ENCODE results near the gene SRXN1.
"Not testable (repeated sequence)": the region's sequence is repeated elsewhere in the genome, so short reads cannot be mapped to it uniquely, and the experiment has no call there.

Gene SRXN1

GRCh38 chr20:653590-654416 is 803 bp upstream of the SRXN1 start:
- no peak for DNase-seq

DNA sequence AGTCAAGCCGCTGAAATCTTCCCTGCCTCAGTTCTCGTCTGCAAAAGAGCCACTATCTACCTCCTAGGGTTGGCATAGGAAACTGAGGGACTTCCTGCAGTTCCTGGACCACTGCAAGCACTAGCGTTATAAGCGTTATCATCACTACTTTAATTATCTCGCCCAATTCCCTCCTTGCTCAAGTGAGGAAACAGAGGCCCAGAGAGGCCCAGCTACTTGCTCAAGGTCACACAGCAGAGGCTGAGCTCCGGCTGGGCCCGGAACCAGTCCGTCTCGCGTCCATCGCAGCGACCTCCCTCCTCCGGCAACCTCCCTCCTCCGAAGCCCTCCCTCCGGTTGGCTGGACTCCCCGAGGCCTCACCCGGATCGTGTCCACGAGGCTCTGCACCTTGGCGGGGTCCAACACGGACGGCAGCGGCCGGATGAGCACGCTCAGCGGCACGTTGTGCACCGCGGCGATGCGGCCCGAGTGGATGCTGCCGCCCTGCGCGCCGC is 338 bp downstream of the SRXN1 start:
- DNase-seq: peak in 1 of 2 donors; percentile 44

DNA sequence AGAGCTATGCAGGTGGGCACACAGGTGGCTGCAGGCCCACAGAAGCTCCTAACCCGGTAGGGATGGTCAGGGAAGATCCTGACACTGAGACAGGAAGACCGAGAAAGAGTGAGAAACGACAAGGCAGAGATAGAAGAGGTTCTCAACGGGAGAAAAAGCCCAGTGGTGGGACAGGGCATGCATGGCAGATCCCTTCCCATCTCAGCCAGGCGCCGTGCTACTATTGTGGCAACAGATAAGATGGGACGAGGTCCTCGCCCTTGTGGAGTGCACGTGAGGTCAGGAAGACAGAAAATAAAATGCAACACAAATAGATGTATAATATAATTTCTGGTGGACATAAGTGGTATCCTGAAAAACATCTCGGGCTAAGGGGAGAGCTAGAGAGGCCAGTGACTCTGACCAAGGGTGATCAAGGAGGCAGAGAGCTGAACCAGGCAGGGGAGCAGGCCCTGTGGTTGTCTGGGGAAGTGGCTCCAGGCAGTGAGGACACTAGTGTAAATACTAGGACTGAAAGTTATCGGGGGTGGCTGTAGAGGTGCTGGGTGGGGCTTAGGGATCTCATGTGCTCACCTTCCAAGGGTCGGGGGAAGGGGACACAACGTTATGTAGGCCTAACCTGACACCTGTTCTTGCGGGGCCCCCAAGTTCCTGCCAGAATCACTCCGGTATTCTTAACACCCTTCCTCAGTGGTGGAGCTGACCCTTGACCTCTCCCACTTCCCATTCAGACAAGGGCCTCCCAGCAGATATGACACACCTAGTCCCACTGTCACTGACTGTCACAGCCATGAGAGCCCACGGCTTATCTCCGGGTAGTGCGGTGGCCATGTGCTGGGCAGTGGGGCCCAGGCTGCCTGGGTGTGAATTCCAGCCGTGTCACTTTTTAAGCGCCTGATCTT is 1.0 kb downstream of the SRXN1 start:
- no peak for DNase-seq

GRCh38 chr20:650954-651353 is 2.0 kb downstream of the SRXN1 start:
- DNase-seq: no peak

- no peak for DNase-seq
These were observed 2.7 kb downstream of the SRXN1 start for GRCh38 chr20:650281-650680.

DNA sequence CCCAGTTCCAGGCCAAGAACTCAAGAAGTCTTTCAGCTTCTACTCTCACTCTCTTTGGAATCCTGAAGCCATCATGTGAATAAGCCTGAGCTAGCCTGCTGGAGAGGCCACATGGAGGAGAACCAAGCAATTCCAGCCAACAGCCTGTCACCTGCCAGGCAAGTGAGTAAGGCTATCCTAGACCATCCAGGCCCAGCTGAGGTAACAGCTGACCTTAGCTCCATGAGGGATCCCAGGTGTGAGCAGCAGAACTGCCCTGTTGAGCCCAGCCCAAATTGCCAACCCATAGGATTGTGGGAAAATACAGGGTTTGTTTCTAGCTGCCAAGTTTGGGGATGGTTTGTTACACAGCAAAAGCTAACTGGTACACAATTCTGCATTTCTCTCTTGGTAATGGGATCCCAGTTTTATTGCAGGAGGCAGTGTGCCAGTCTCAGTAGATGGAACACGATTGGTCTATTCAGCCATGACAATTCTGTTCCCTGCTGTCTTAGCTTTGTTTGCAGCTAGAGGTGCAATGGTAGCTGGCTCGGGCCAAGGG is 5.5 kb downstream of the SRXN1 start:
- DNase-seq: no peak

GRCh38 chr20:646868-647233 is 6.1 kb downstream of the SRXN1 start:
- DNase-seq: no peak

GRCh38 chr20:646107-646867 is 6.7 kb downstream of the SRXN1 start:
- DNase-seq: no peak

GRCh38 chr20:645318-646106 is 7.5 kb downstream of the SRXN1 start:
- DNase-seq: peak; percentile 19 to 48

GRCh38 chr20:644692-645317 is 8.2 kb downstream of the SRXN1 start:
- DNase-seq: no peak

GRCh38 chr20:642398-643174 is 10.4 kb downstream of the SRXN1 start:
- DNase-seq: peak; percentile 25 to 27

GRCh38 chr20:642013-642397 is 11.0 kb downstream of the SRXN1 start:
- not testable (repeated sequence) for DNase-seq

DNA sequence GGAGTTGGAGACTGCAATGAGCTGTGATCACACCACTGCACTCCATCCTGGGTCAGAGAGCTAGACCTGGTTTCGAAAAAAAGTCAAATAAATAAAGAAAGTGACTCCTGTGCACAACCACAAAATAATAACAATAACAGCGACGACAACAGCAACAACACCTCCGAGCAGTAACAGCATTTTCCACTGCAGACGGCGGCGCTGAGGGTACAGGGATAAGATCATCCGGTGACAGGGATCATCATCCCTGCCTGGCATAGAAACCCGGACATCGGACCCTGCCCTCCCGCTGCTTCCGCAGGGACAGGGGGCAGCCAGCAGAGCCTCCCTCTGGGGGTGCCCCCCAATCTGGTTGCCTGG is 11.5 kb downstream of the SRXN1 start:
- DNase-seq: no peak

DNA sequence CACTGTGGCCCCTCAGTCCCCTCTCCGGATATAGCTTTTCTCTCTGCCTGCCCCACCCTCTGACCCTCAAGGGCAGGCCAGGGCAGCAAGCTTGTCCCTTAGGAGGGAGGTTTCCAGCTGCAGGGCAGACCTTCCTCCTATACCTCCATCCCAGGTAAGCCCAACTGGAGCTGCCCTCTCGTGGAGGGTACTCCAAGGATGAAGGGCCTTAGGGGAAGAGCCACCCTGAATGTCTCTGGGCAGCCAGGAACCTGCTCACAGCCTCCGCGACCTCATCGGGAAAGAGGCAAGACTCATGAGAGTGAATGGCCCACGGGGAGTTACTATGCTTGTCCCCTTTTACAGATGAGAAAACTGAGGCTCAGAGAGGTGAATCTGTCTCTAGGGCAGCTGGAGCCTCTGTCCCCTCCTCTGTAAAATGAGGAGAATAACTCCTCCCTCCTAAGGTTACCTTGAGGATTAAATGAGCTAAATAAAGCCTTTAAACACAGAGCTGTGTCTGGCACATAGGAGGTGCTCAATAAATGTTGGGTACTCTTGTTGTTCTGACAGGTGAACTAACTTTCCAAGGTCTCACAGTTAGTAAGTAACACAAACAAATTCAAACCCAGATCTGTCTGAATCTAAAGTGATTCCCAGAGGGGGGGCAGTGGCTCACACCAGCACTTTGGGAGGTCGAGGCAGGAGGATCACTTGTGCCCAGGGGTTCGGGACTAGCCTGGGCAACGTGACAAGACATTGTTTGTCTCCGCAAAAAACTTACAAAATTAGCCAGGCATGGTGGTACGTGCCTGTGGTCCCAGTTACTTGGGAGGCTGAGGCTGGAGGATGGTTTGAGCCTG is 12.1 kb downstream of the SRXN1 start:
- DNase-seq: no peak

DNA sequence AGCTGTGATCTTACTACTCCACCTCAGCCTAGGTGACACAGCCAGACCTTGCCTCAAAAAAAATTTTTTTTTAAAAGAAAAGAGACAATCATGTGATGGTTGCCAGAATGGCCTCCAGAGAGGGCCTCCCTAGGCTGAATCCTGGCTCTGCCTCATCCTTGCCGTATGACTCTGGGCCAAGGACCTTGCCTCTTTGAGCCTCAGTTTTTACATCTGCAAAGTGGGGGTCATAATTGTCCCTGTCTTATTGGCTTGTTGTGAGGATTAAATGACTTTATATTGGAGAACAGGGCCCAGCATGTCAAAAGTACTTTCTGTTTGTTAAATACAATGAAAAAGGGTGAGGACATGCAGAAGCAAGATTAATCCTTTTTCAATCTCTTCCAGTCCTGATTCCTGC is 14.4 kb downstream of the SRXN1 start:
- DNase-seq: no peak

DNA sequence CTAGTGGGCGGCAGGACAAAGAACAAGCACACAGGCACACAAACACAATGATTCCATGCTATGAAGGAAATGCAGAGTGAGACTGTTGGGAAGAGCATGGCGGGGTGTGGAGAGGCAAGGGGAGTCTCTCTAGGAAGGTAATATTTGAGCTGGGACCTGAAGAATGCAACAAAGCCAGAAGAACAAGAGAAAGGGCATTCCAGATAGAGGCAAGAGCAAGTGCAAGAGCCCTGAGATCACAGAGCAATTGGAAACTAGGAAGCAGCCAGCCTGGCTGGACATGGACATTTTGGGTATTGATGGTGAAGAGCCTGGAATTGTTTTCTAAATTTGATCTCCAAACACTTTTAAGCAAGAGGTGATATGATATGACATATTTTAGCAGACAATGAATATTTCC is 15.4 kb downstream of the SRXN1 start:
- no peak for DNase-seq

DNA sequence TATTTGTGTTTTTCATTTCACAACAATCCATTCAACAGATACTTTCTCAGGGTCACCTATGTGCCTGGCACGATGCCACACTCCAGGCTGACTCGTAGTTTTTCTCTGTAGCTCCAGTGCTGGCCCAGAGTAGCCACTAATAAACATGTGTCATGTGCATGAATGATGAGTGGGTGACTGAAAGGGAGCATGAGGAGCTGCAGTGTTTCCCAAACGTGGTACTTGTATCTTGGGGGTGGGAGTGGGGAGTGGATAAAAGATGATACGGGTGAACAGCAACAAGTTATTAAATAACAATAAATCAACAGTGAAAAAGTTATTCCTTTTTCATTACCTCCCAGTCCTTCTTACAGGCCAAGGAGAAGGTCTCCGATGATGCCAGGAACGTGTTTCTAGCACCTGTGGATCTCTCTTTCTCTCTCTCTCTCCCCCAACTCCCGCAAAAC is 17.1 kb downstream of the SRXN1 start:
- DNase-seq: no peak

DNA sequence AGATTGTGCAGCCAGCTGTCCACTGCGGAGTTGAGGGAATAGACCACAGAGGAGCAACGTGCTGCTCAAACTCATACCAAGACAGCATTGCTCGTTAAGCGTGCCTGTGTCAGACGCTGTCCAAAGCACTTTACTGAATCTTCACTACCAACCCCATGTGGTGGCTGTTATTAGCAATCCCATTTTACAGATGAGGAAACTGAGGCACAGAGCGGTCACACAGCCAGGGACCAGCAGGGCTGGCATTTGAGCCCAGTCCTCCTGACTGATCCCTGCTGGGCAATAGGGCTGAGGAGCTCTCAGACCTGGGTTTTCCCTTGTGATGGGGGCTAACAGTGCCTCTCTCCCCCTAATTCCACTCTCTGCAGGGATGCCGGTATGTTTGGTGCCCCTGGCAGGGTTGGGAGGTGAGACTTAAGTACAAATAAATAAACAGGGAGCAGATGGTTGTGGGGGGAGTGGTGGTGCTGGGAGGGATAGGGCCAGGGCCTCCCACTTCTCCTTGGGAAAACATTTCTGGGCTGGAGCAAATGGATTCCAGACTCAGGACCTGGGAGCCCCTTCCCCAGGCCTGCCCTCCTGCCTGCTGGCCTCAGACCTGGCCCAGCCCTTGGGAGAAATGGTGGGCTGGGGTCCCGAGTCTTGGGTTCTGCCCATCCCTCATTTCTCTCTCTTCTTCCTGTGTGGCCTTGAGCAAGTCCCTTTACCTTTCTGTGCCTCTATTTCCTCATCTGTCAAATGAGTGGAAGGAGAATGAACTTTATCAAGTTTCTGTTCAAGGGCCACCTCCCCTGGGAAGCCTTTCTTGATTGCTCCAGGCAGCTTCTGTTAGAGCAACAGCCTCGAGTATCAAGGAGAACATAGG is 17.7 kb downstream of the SRXN1 start:
- DNase-seq: no peak
